GM23248 (cell line): Measurements from ENCODE around the gene ATP5F1E. TPM values are rescaled to one million over a fixed set of nuclear protein-coding genes. Genes with fewer than 3 reads are reported as not detected.

Experiments
- DNase-seq: peaks from one replicate; pipeline ENCODE4 v3.0.0-alpha.2; 2015
- H2AFZ ChIP-seq: fragments of 200-600 bp; sonication (generic); 2 replicates; pipeline ENCODE4 v1.6.1; 2016; ENCODE audit warnings: antibody characterized with exemption
- H3F3A ChIP-seq: fragments of 200-600 bp; sonication (generic); 2 replicates; pipeline ENCODE4 v1.6.1; 2016; ENCODE audit warnings: mild to moderate bottlenecking, antibody characterized with exemption, mixed run types; ENCODE audit not compliant: insufficient read depth
- H3K27ac ChIP-seq: fragments of 200-600 bp; sonication (generic); 2 replicates; pipeline ENCODE4 v1.5.1; 2016; ENCODE audit warnings: mild to moderate bottlenecking
- H3K27me3 ChIP-seq: fragments of 200-600 bp; sonication (generic); replicated peaks from 2 replicates; pipeline ENCODE4 v1.6.1; 2016; ENCODE audit warnings: mild to moderate bottlenecking; ENCODE audit not compliant: insufficient read depth
- H3K36me3 ChIP-seq: fragments of 200-600 bp; sonication (generic); 2 replicates; pipeline ENCODE4 v1.6.1; 2016; ENCODE audit warnings: low read depth, mild to moderate bottlenecking
- H3K4me1 ChIP-seq: fragments of 200-600 bp; sonication (generic); 2 replicates; pipeline ENCODE4 v1.6.1; 2016; ENCODE audit warnings: mild to moderate bottlenecking; ENCODE audit not compliant: insufficient read depth
- H3K4me2 ChIP-seq: fragments of 200-600 bp; sonication (generic); one replicate; pipeline ENCODE4 v1.6.1; 2016; ENCODE audit warnings: mild to moderate bottlenecking; ENCODE audit not compliant: unreplicated experiment
- H3K4me3 ChIP-seq: fragments of 200-600 bp; sonication (generic); 2 replicates; pipeline ENCODE4 v1.5.1; 2016; ENCODE audit warnings: mild to moderate bottlenecking
- H3K79me2 ChIP-seq: fragments of 200-600 bp; sonication (generic); 2 replicates; pipeline ENCODE4 v1.6.1; 2016; ENCODE audit warnings: mild to moderate bottlenecking; ENCODE audit not compliant: insufficient read depth
- H3K9ac ChIP-seq: fragments of 200-600 bp; sonication (generic); 2 replicates; pipeline ENCODE4 v1.6.1; 2016; ENCODE audit warnings: mild to moderate bottlenecking
- H3K9me2 ChIP-seq: fragments of 200-600 bp; sonication (generic); 2 replicates; pipeline ENCODE4 v1.6.1; 2016; ENCODE audit warnings: mixed run types, mild to moderate bottlenecking, moderate library complexity; ENCODE audit not compliant: insufficient read depth
- H3K9me3 ChIP-seq: fragments of 200-600 bp; sonication (generic); one replicate; pipeline ENCODE4 v1.6.1; 2017; ENCODE audit warnings: low read depth
- H4K20me1 ChIP-seq: fragments of 200-600 bp; sonication (generic); 2 replicates; pipeline ENCODE4 v1.6.0; 2016; ENCODE audit not compliant: insufficient read depth
- EZH2 ChIP-seq: fragments of 200-600 bp; sonication (generic); IDR thresholded peaks from 2 replicates; pipeline ENCODE4 v1.6.1; 2018; ENCODE audit warnings: antibody characterized with exemption, mild to moderate bottlenecking; ENCODE audit not compliant: insufficient read depth, poor library complexity, severe bottlenecking
- EZH2phosphoT487 ChIP-seq: fragments of 200-600 bp; sonication (generic); IDR thresholded peaks from 2 replicates; pipeline ENCODE4 v1.6.1; 2018; ENCODE audit warnings: antibody characterized with exemption, moderate library complexity, mild to moderate bottlenecking, low read depth; ENCODE audit not compliant: insufficient read depth
- WGBS, 2 experiments: methylation state at CpG; one replicate each; pipeline ENCODE4 v1.1.6; 2015 to 2017; ENCODE audit warnings: low lambda C conversion rate in 2 of 2, low coverage in 1 of 2; ENCODE audit errors: missing lambda C conversion rate in 2 of 2; 5-methylcytosine and 5-hydroxymethylcytosine counted together
- in situ Hi-C: fragments of 300-500 bp; cut with MboI; formaldehyde crosslinking; loops from 2 replicates; pipeline ENCODE4 v1.15.0; 2020
- polyA plus RNA-seq: library from polyadenylated mRNA; unstranded; fragments of >200 nt; fragmentation: Nextera tagmentation; extraction: Ambion mirVana; gene quantifications from 2 replicates; pipeline ENCODE4 v1.2.1, GENCODE V29; 2016
- total RNA-seq: library from RNA; depleted of rRNA; stranded (reverse); fragments of >200 nt; shearing (Covaris generic); gene quantifications from 2 replicates; pipeline ENCODE4 v1.2.3, GENCODE V29; 2014

ATP5F1E gene
- total and polyA plus RNA-seq, 2 experiments from 2014 or later = 20.0 to 245 TPM

- no peak for DNase-seq
- Histone ChIP-seq H3K9ac (no peak overlapping the region), H3K9me3 (no peaks in the 10 kb centered on the region), H3K9me2 (no peaks in the 10 kb centered on the region), H4K20me1 (no peaks in the 10 kb centered on the region), H3K4me2 (no peak overlapping the region), H3K27me3 (no peaks in the 10 kb centered on the region), H2AFZ (no peak overlapping the region), H3K27ac (no peak overlapping the region), H3K4me3 (peak overlapping the region; percentile 82; the same call in 1 of the 2 replicates), H3K4me1 (peaks cover 38% of the 10 kb centered on the region), H3K36me3 (peaks cover 27% of the 10 kb centered on the region), H3K79me2 (peaks cover 69% of the 10 kb centered on the region), H3F3A (peaks cover 13% of the 10 kb centered on the region; the same call in 1 of the 2 replicates)
- 98 to 99% methylated on average over 5 of the region's 5 CpGs for WGBS, 2 experiments
- TF ChIP-seq EZH2 (no peak), EZH2phosphoT487 (no peak)
- in situ Hi-C loops = no loop called here
These were observed 8.5 kb upstream of the ATP5F1E start for GRCh38 chr20:59040667-59041066.

- DNase-seq = peak; percentile 64
- no peak overlapping the region for H2AFZ ChIP-seq
- in situ Hi-C loops = no loop called here
These were observed 7.1 kb upstream of the ATP5F1E start for GRCh38 chr20:59039233-59039632.

GRCh38 chr20:59037386-59037785 is 5.3 kb upstream of the ATP5F1E start:
- no peaks in the 10 kb centered on the region for H4K20me1 ChIP-seq
- H3K9me2 ChIP-seq = no peaks in the 10 kb centered on the region
- H3K27me3 ChIP-seq = no peaks in the 10 kb centered on the region
- WGBS, 2 experiments = 98 to 99% methylated on average over 12 of the region's 12 CpGs
- H3K9me3 ChIP-seq = no peaks in the 10 kb centered on the region
- no peak overlapping the region for H3K4me3 ChIP-seq
- H3K79me2 ChIP-seq = peaks cover 84% of the 10 kb centered on the region
- H3K27ac ChIP-seq = no peak overlapping the region
- no peak overlapping the region for H3K4me2 ChIP-seq
- in situ Hi-C loops = no loop called here
- peaks cover 28% of the 10 kb centered on the region for H3F3A ChIP-seq
- H2AFZ ChIP-seq = no peak overlapping the region
- DNase-seq = no peak
- no peak overlapping the region for H3K9ac ChIP-seq
- H3K4me1 ChIP-seq = peaks cover 34% of the 10 kb centered on the region
- H3K36me3 ChIP-seq = peaks cover 42% of the 10 kb centered on the region
- TF ChIP-seq EZH2phosphoT487 (no peak), EZH2 (no peak)

More at GRCh38 chr20:59039233-59039632, 7.1 kb upstream of the ATP5F1E start:
- H3K27me3 ChIP-seq = no peaks in the 10 kb centered on the region
- peaks cover 38% of the 10 kb centered on the region for H3K4me1 ChIP-seq
- TF ChIP-seq EZH2phosphoT487 (no peak), EZH2 (no peak)
- H4K20me1 ChIP-seq = no peaks in the 10 kb centered on the region
- peaks cover 81% of the 10 kb centered on the region for H3K79me2 ChIP-seq
- peak overlapping the region; percentile 44 for H3K27ac ChIP-seq
- peak overlapping the region; percentile 44 for H3K9ac ChIP-seq
- peak overlapping the region; percentile 20 for H3K4me2 ChIP-seq
- H3K36me3 ChIP-seq = peaks cover 39% of the 10 kb centered on the region
- H3K9me2 ChIP-seq = no peaks in the 10 kb centered on the region
- H3K9me3 ChIP-seq = no peaks in the 10 kb centered on the region
- H3F3A ChIP-seq = peaks cover 26% of the 10 kb centered on the region
- H3K4me3 ChIP-seq = peak overlapping the region; percentile 11; the same call in 1 of the 2 replicates
- WGBS, 2 experiments = 93% methylated on average over 1 of the region's 1 CpG

- TF ChIP-seq EZH2phosphoT487 (no peak), EZH2 (no peak)
- no peak overlapping the region for H3K27ac ChIP-seq
- peaks cover 35% of the 10 kb centered on the region for H3F3A ChIP-seq
- no peak overlapping the region for H3K4me2 ChIP-seq
- 100% methylated on average over 3 of the region's 3 CpGs for WGBS, 2 experiments
- no peaks in the 10 kb centered on the region for H3K9me3 ChIP-seq
- H3K27me3 ChIP-seq = no peaks in the 10 kb centered on the region
- no peak overlapping the region for H2AFZ ChIP-seq
- peaks cover 42% of the 10 kb centered on the region for H3K36me3 ChIP-seq
- H3K9me2 ChIP-seq = no peaks in the 10 kb centered on the region
- peaks cover 81% of the 10 kb centered on the region for H3K79me2 ChIP-seq
- H3K9ac ChIP-seq = no peak overlapping the region
- DNase-seq = no peak
- H4K20me1 ChIP-seq = no peaks in the 10 kb centered on the region
- H3K4me3 ChIP-seq = no peak overlapping the region
- in situ Hi-C loops = no loop called here
- H3K4me1 ChIP-seq = peaks cover 38% of the 10 kb centered on the region
These were observed 3.2 kb upstream of the ATP5F1E start for GRCh38 chr20:59035381-59035780.
